ENCODE results near the gene ZNF385D.

Gene ZNF385D

DNA sequence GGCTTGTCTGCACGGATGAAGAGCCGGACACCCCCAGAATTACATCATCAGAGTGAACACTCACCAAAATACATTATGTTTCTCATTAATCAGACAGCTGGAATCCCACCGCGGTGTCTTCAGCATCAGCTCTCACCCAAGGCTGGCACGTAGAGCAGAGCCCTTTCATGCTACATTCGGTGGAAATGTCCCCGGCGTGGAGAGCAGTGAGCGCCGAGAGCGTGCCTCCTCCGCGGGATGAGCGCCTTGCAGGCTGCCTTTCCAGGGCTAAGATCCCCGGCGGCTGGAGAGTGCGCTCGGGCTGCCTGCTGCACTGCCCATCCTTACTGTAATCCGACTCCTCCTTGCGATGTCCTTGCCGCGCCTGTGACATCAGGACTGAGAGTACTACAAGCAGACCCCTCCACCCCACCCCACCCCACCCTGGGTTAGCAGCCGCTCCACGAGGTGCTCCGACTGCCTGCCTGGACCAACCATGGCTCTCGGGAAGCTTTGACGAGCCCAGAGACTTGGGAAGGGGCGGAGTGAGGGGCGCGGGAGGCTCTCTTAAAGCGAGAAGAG is at the start of gene ZNF385D:
Gene ZNF385D (minus strand): TSS at position 380 of the 561 bp plus-strand sequence. CDS start 294 bp downstream, at position 86.
- Mint-ChIP-seq H3K36me3 (ENCODE audit: low read depth) (no peaks in the 10 kb centered on the region), H3K27me3 (peaks cover 10% of the 10 kb centered on the region), H3K4me1 (ENCODE audit: low read depth) (no peaks in the 10 kb centered on the region), H3K27ac (no peak within 1 kb of the TSS), H3K9me3 (peaks cover 4% of the 10 kb centered on the region), H3K4me3 (no peak within 1 kb of the TSS)
- DNase-seq = no peak

GRCh38 chr3:21798356-21799088 is 47.5 kb upstream of the ZNF385D start:
- no peak for DNase-seq
- Mint-ChIP-seq H3K9me3 (peaks cover 18% of the 10 kb centered on the region), H3K36me3 (ENCODE audit: low read depth) (no peaks in the 10 kb centered on the region), H3K27ac (no peak overlapping the region), H3K4me3 (no peak overlapping the region), H3K4me1 (ENCODE audit: low read depth) (no peaks in the 10 kb centered on the region), H3K27me3 (no peaks in the 10 kb centered on the region)

GRCh38 chr3:21795921-21796320 is 44.9 kb upstream of the ZNF385D start:
- no peak overlapping the region for H3K27ac Mint-ChIP-seq
- H3K4me3 Mint-ChIP-seq = no peak overlapping the region
- H3K36me3 Mint-ChIP-seq (ENCODE audit: low read depth) = no peaks in the 10 kb centered on the region
- H3K27me3 Mint-ChIP-seq = no peaks in the 10 kb centered on the region
- peaks cover 15% of the 10 kb centered on the region for H3K9me3 Mint-ChIP-seq
- DNase-seq = no peak
- no peaks in the 10 kb centered on the region for H3K4me1 Mint-ChIP-seq (ENCODE audit: low read depth)

GRCh38 chr3:21795152-21795837 is 44.3 kb upstream of the ZNF385D start:
- no peaks in the 10 kb centered on the region for H3K4me1 Mint-ChIP-seq (ENCODE audit: low read depth)
- H3K9me3 Mint-ChIP-seq = peaks cover 13% of the 10 kb centered on the region
- no peak overlapping the region for H3K27ac Mint-ChIP-seq
- no peaks in the 10 kb centered on the region for H3K36me3 Mint-ChIP-seq (ENCODE audit: low read depth)
- no peaks in the 10 kb centered on the region for H3K27me3 Mint-ChIP-seq
- no peak for DNase-seq
- no peak overlapping the region for H3K4me3 Mint-ChIP-seq

- Mint-ChIP-seq H3K9me3 (peaks cover 11% of the 10 kb centered on the region), H3K27ac (no peak overlapping the region), H3K27me3 (no peaks in the 10 kb centered on the region), H3K4me1 (ENCODE audit: low read depth) (no peaks in the 10 kb centered on the region), H3K4me3 (no peak overlapping the region), H3K36me3 (ENCODE audit: low read depth) (no peaks in the 10 kb centered on the region)
- no peak for DNase-seq
Observed at GRCh38 chr3:21794291-21794690, 43.3 kb upstream of the ZNF385D start.

- H3K4me3 Mint-ChIP-seq = no peak overlapping the region
- no peaks in the 10 kb centered on the region for H3K4me1 Mint-ChIP-seq (ENCODE audit: low read depth)
- H3K27me3 Mint-ChIP-seq = no peaks in the 10 kb centered on the region
- no peak overlapping the region for H3K27ac Mint-ChIP-seq
- H3K36me3 Mint-ChIP-seq (ENCODE audit: low read depth) = no peaks in the 10 kb centered on the region
- DNase-seq = no peak
- peaks cover 9% of the 10 kb centered on the region for H3K9me3 Mint-ChIP-seq
Observed at GRCh38 chr3:21792176-21792575, 41.2 kb upstream of the ZNF385D start.

DNA sequence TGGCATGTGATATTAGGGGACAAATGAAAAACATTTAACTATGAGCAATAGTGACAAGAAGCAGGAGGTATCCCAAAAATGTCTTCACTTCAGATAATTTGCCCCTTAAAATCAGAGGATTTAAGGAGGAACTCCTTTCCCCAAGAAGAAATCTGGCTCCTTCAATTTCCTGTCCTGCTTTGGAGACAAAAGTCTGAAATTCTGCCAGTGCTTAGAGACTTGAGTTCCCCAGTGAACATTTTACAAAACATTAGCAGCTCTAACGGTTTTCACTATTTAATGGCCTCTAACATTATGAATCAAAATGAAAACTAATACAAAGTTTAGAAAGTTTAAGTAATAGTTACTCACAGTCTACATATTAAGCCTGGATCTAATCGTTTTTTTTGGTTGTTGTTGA is 40.3 kb upstream of the ZNF385D start:
- Mint-ChIP-seq H3K27ac (no peak overlapping the region), H3K36me3 (ENCODE audit: low read depth) (no peaks in the 10 kb centered on the region), H3K27me3 (no peaks in the 10 kb centered on the region), H3K9me3 (peaks cover 6% of the 10 kb centered on the region), H3K4me3 (no peak overlapping the region), H3K4me1 (ENCODE audit: low read depth) (no peaks in the 10 kb centered on the region)
- no peak for DNase-seq

GRCh38 chr3:21790466-21790865 is 39.5 kb upstream of the ZNF385D start:
- Mint-ChIP-seq H3K4me3 (no peak overlapping the region), H3K27me3 (no peaks in the 10 kb centered on the region), H3K27ac (no peak overlapping the region), H3K9me3 (peaks cover 6% of the 10 kb centered on the region), H3K4me1 (ENCODE audit: low read depth) (no peaks in the 10 kb centered on the region), H3K36me3 (ENCODE audit: low read depth) (no peaks in the 10 kb centered on the region)
- no peak for DNase-seq

DNA sequence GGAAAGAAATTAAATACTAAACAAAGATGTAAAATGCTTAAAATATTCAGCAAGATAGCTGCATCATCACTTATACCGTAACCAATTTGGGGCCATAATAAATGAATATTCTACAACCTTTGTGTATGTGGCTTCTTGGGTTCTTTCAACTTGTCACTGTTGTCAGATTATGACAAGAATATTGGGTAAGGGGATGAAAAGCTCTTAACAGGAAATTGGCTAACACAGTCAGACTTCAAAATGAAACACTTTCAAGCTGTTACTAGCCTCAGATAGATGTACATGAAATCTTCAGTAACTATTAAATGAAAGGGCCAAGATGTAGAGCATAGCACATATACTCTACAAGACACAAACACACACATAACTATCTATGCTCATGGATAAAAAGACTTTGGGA is 38.7 kb upstream of the ZNF385D start:
- Mint-ChIP-seq H3K36me3 (ENCODE audit: low read depth) (no peaks in the 10 kb centered on the region), H3K27ac (no peak overlapping the region), H3K4me1 (ENCODE audit: low read depth) (no peaks in the 10 kb centered on the region), H3K4me3 (no peak overlapping the region), H3K9me3 (peaks cover 6% of the 10 kb centered on the region), H3K27me3 (no peaks in the 10 kb centered on the region)
- no peak for DNase-seq

DNA sequence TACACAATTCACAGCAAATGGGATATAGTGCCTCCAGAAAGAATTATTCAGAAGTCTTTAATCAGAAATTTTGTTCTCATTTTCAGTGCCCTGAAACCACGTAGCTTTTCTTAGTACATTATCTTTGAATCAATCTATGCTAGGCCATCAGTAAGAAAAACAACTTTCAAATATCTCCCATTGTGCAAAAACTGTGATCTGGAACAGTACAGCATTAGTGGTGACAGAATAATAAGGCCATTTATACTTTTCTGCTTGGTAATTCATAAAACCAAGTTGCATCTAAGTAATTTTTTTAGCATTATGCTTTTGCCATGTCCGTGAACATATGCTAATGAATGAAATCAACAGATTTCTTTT is 35.4 kb upstream of the ZNF385D start:
- no peak for DNase-seq
- H3K4me1 Mint-ChIP-seq (ENCODE audit: low read depth) = no peaks in the 10 kb centered on the region
- H3K27ac Mint-ChIP-seq = no peak overlapping the region
- no peak overlapping the region for H3K4me3 Mint-ChIP-seq
- no peaks in the 10 kb centered on the region for H3K27me3 Mint-ChIP-seq
- H3K36me3 Mint-ChIP-seq (ENCODE audit: low read depth) = no peaks in the 10 kb centered on the region
- H3K9me3 Mint-ChIP-seq = peaks cover 10% of the 10 kb centered on the region

- Mint-ChIP-seq H3K27ac (no peak overlapping the region), H3K9me3 (peaks cover 11% of the 10 kb centered on the region), H3K27me3 (no peaks in the 10 kb centered on the region), H3K4me3 (no peak overlapping the region), H3K36me3 (ENCODE audit: low read depth) (no peaks in the 10 kb centered on the region), H3K4me1 (ENCODE audit: low read depth) (no peaks in the 10 kb centered on the region)
- no peak for DNase-seq
Observed at GRCh38 chr3:21785765-21786437, 34.9 kb upstream of the ZNF385D start.

DNA sequence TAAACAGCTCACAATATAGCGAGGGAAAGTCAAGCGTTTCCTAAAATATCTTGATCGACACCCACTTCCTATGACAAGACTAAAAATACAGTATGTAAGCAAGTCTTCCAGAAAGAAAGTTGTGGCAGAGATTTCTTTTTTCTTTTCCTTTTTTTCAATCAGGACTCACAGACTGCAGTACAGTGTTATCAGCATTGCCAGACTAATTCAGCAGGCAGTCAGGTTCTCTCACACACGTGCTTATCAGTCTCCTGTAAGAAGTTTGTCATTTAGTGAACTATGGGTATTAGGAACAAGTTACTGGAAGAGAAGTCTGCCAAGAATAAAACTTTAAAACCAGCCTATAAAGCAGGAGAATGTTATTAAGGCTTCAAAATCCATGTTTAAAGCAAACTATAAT is 32.8 kb upstream of the ZNF385D start:
- DNase-seq = no peak
- Mint-ChIP-seq H3K27me3 (no peaks in the 10 kb centered on the region), H3K4me1 (ENCODE audit: low read depth) (no peaks in the 10 kb centered on the region), H3K4me3 (no peak overlapping the region), H3K9me3 (peaks cover 13% of the 10 kb centered on the region), H3K36me3 (ENCODE audit: low read depth) (no peaks in the 10 kb centered on the region), H3K27ac (no peak overlapping the region)

GRCh38 chr3:21781355-21781754 is 30.3 kb upstream of the ZNF385D start:
- H3K27ac Mint-ChIP-seq = no peak overlapping the region
- H3K4me1 Mint-ChIP-seq (ENCODE audit: low read depth) = no peaks in the 10 kb centered on the region
- H3K27me3 Mint-ChIP-seq = no peaks in the 10 kb centered on the region
- no peak for DNase-seq
- peaks cover 6% of the 10 kb centered on the region for H3K9me3 Mint-ChIP-seq
- no peaks in the 10 kb centered on the region for H3K36me3 Mint-ChIP-seq (ENCODE audit: low read depth)
- no peak overlapping the region for H3K4me3 Mint-ChIP-seq

GRCh38 chr3:21779909-21780308 is 28.9 kb upstream of the ZNF385D start:
- no peak overlapping the region for H3K27ac Mint-ChIP-seq
- no peak overlapping the region for H3K4me3 Mint-ChIP-seq
- H3K36me3 Mint-ChIP-seq (ENCODE audit: low read depth) = no peaks in the 10 kb centered on the region
- no peaks in the 10 kb centered on the region for H3K27me3 Mint-ChIP-seq
- DNase-seq = no peak
- peaks cover 6% of the 10 kb centered on the region for H3K9me3 Mint-ChIP-seq
- H3K4me1 Mint-ChIP-seq (ENCODE audit: low read depth) = no peaks in the 10 kb centered on the region

GRCh38 chr3:21778715-21779114 is 27.7 kb upstream of the ZNF385D start:
- no peaks in the 10 kb centered on the region for H3K4me1 Mint-ChIP-seq (ENCODE audit: low read depth)
- no peaks in the 10 kb centered on the region for H3K36me3 Mint-ChIP-seq (ENCODE audit: low read depth)
- H3K4me3 Mint-ChIP-seq = no peak overlapping the region
- peaks cover 6% of the 10 kb centered on the region for H3K9me3 Mint-ChIP-seq
- no peak for DNase-seq
- H3K27ac Mint-ChIP-seq = no peak overlapping the region
- no peaks in the 10 kb centered on the region for H3K27me3 Mint-ChIP-seq
